A172 (cell line): Measurements from ENCODE around the gene MUC15. TPM values are rescaled to one million over a fixed set of nuclear protein-coding genes. Genes with fewer than 3 reads are reported as not detected.

Experiments
- DNase-seq: peaks from one replicate; pipeline ENCODE4 v3.0.0-alpha.2; 2015; ENCODE audit warnings: low spot score
- total RNA-seq: library from RNA; depleted of rRNA; stranded (reverse); fragments of >200 nt; shearing (Covaris generic); gene quantifications from 2 replicates; pipeline ENCODE4 v1.2.3, GENCODE V29; 2014

The MUC15 gene
- total RNA-seq, 1 experiment from 2014 or later, result 7.1 TPM

GRCh38 chr11:26575946-26576345 lies 3.9 kb upstream of the MUC15 start:
- no peak for DNase-seq

DNA sequence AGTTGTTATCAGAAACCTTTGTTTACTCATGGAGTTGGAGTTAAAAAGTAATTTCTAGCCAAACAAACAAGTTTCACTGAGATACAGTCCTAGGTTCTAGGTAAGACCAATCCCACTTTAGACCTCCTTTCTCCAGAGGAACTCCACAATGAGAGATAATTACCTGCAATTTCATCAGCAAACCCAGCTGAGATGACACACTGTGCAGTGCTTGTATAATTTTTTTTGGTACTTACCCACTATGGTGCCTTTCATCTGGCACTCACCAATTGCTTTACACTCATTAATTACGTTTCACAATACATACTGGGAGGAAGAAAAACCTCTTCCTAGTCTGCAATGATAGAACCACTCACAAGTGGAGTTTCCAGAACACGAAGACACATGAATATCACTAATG lies 1.8 kb upstream of the MUC15 start:
- DNase-seq, result no peak

DNA sequence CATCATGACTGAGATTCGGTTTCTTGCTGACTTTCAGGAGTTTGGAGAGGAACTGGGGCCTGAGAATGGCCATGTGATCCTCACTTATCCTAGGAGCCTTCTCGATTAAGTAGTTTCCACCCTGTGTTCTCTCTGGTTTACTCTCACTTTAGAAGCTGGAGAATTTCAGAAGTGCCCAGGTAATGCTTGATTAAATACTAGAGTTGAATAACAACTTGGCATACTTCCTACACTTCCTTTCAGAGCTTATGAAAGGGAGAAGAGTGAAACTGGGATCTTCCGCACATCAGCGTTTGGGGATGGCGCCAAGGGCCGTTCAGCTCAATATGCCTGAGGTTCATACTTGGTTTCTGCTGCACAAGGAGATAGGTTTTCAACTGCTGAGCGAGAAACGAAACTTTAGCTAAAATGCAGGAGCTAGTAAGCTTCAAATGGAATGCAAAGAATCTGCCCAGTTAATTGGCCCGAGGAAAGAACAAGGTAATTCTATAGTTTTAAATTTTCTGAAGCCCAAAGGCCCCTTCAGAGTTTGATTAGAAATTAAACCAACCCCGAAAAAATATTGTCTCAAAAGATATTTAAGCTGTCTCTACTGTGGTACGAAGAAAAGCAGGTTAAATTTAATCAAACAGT lies 823 bp upstream of the MUC15 start:
- DNase-seq, result no peak

- DNase-seq, result no peak
Observed at GRCh38 chr11:26569646-26570045, 2.4 kb downstream of the MUC15 start.

DNA sequence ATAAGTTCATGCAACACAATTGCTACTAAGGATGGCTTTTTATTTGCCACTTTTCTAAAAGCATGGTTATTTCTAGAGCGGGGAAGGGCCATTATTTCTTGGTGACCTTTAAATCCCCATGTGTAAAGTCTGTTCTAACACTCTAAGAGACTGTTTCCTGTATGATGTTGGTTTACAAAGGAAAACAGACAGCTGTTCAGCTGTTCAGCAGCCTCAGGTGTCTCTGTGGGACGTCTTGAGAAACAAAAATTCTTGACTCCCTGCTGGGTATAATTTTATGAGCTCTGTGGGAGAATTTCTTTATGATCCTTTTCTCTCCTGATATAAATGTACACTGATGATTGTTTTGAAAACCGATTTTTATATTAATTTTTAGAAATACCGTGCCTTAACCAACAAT lies 13.9 kb downstream of the MUC15 start:
- DNase-seq, result no peak

- DNase-seq, result no peak
Observed at GRCh38 chr11:26557666-26558065, 14.4 kb downstream of the MUC15 start.

- no peak for DNase-seq
Observed at GRCh38 chr11:26556582-26556981, 15.5 kb downstream of the MUC15 start.

DNA sequence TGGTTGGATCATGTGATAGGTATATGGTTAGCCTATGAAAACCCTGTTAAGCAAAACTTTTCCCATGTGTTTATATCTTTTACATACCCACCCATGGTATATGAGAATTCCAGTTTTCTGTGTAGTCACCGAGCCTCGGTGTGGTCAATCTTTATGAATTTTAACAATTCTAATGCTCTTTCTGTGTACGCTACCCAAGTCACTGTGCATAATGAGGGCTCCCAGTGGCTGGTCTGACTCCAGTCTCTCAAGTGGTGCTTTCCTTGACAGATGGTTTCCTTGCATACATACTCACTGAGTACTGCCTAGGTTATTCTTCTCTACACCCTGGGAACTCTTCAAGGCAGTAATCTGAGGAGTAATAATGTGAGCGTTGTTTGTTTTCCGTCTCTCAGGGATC lies 17.6 kb downstream of the MUC15 start:
- no peak for DNase-seq

- no peak for DNase-seq
Observed at GRCh38 chr11:26553182-26553581, 18.9 kb downstream of the MUC15 start.

GRCh38 chr11:26551186-26551801 lies 20.8 kb downstream of the MUC15 start:
- no peak for DNase-seq

DNA sequence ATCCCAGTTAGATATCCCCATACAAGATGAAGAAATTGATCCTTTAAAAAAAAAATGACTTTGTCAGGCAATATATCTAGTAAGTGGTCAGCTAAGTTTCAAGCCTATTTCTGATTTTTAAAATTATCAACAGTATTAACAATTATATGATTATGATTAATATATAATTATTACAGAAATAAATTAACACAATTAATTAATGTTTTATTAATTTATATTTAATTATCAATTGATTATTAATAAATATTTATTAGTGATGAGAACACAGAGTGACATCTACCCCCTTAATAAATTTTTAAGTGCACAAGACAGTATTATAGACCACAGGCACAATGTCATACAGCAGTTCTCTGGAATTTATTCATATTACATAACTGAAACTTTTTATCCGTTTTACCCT lies 22.0 kb downstream of the MUC15 start:
- no peak for DNase-seq

GRCh38 chr11:26549176-26549575 lies 22.9 kb downstream of the MUC15 start:
- DNase-seq, result no peak

GRCh38 chr11:26541870-26542269 lies 30.2 kb downstream of the MUC15 start:
- no peak for DNase-seq

DNA sequence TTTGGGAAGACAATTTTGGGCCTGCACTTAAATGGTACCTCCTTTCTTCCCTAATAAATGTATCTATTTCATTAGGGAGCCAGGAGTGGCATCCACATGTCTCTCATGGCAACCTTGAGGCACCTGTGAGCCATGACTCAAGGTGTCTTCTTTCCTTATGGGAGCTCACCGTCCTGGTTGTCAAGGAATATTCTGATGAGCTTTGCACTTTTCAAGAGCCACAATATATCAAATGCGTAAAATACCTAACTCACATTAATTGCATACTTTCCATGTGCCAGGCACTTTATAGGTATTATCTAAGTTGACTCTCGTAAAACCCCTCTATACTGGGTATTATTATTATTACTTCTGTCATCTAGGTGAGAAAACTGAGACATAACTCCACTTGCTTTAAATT lies 32.5 kb downstream of the MUC15 start:
- no peak for DNase-seq

- no peak for DNase-seq
Observed at GRCh38 chr11:26537341-26537740, 34.7 kb downstream of the MUC15 start.

DNA sequence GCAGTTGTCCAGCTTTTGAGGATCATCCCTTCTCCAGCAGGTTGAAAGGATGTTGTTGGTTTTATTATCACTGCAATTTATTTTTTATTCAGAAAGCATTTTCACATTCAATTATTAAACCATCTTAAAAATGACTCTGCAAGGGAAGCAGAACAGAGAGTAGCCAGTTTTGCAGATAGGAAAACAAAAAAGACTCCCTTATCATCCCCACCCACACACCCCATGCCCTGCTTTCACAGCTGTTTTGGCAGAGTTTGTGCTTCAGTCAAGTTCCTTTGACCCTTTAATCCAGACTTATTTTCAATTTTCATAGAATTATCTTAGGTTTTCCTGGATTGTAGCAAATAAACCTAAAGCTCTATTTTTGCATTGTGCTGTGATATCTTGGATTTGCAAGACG lies 44.4 kb downstream of the MUC15 start:
- no peak for DNase-seq

- DNase-seq, result peak; percentile 63
Observed at GRCh38 chr11:26522912-26523610, 49.0 kb downstream of the MUC15 start.

GRCh38 chr11:26519469-26519868 lies 52.6 kb downstream of the MUC15 start:
- no peak for DNase-seq

DNA sequence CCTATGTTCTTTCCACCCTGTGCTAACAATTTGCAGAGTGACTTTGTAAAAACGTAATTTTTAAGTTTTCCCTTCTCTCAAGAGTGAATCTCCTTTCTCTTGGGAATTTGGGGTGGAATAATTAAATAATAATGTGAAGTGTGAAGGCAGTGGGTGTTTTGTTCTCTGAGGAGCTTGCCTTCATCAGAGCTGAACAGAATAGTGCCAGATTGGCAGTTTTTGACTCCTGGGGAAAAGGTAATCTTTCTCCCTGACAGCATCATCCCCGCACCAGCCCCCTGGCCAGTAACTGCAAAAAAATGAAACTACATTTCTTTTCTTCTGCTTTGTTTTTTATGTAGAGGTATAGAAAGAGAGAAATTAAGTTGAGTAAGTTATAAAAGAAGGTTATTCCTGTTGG lies 59.9 kb downstream of the MUC15 start:
- DNase-seq, result no peak

DNA sequence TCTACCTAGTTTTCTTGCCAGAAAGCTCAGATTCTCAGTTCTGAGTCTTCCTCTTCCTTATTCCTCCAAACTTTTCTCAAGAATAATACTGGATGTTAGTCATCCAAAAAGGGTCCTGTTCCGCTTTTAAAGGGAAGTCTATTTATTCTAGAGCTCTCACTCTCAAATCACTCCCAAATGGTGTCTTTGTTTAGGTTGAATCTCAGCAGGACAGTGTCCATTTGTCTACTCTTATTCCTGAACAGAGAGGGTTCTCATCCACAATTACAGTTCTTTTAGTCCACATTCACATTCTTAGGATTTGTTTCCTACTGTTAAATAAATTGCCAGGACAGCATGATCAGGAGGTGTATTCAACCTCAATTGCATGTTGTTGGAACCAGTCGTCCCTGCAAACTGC lies 61.3 kb downstream of the MUC15 start:
- DNase-seq, result no peak

GRCh38 chr11:26510164-26510563 lies 61.9 kb downstream of the MUC15 start:
- no peak for DNase-seq
